Peyer's patch (tissue), 4 donors: ENCODE data around the gene BHLHA9.

Source experiments
- CTCF ChIP-seq, 6 experiments: fragments of 450-650 bp in 4 of 6; fragments of 200-600 bp in 2 of 6; sonication (generic) in 1 of 6; IDR thresholded peaks; one replicate each; pipeline ENCODE4 v1.5.1; 2017 to 2019; ENCODE audit warnings: antibody characterized with exemption in 6 of 6, mild to moderate bottlenecking in 3 of 6, moderate library complexity in 1 of 6
- POLR2A ChIP-seq, 2 donors: fragments of 450-650 bp; IDR thresholded peaks; one replicate each; pipeline ENCODE4 v1.5.1; 2017; ENCODE audit warnings: antibody characterized with exemption in 2 of 2, mild to moderate bottlenecking in 2 of 2, moderate library complexity in 2 of 2

GRCh38 chr17:1229349-1229899, 40.8 kb upstream of the BHLHA9 start:
- TF ChIP-seq CTCF (IDR thresholded peaks at IDR 0.05) (no peak), POLR2A (IDR thresholded peaks at IDR 0.05) (peak; percentile 77 to 79)
